NCI-H2029 (cell line): Measurements from ENCODE around the gene RPL35.

ENCODE experiments used
- DNase-seq: peaks from one replicate; lab custom pipeline; 2025; lab: John Stamatoyannopoulos, UW

The RPL35 gene

GRCh38 chr9:124861342-124862229 is at the start of gene RPL35, which contains the start of gene ARPC5L:
RPL35 (minus strand) TSS chr9:124861957; CDS start chr9:124861912, 45 bp downstream.
ARPC5L (plus strand) TSS chr9:124862130; CDS start chr9:124869291, 7,161 bp downstream.
- peak; percentile 88 for DNase-seq

DNA sequence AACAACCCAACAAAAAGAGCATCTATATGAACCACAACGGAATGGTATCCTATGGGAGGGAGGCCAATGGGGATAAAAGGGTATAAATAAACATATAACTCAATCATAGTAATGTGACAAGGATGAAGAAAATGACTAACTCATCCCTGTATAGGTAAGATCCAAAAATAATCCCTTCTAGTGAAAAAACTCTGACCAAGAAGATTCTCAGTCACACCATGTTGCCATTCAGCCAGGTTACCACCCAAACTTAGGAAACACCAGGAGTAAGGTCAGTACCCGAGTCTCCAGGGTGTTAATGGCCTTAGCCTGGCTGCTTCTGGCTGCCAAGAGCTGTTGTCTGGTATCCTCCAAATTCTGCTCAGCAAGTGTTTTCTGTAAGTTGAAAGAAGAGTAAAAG is 46.3 kb upstream of the RPL35 start:
- no peak for DNase-seq

DNA sequence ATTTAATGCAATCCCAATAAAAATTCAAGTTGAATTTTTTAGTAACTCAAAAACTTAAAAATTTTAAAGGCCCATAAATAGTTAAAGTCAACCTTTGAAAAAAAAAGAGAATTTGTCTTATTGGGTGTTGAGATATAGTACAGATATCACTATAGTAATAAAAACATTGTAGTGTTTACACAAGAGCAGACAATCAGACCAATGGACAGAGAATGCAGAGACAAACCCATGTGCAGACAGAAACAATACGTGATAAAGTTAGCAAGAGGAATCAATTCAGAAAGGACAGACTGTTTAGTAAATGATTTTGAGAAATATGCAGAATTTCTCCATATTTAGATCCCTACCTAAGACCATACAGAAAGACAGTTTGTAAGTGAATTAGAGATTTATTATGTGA is 45.2 kb upstream of the RPL35 start:
- DNase-seq, result no peak

GRCh38 chr9:124899845-124900244 is 38.1 kb upstream of the RPL35 start:
- no peak for DNase-seq

- DNase-seq, result no peak
These were observed 36.1 kb upstream of the RPL35 start for GRCh38 chr9:124897570-124898460.

- DNase-seq, result peak; percentile 4
These were observed 33.0 kb upstream of the RPL35 start for GRCh38 chr9:124894741-124895170.

GRCh38 chr9:124894035-124894740 is 32.4 kb upstream of the RPL35 start:
- DNase-seq, result no peak

DNA sequence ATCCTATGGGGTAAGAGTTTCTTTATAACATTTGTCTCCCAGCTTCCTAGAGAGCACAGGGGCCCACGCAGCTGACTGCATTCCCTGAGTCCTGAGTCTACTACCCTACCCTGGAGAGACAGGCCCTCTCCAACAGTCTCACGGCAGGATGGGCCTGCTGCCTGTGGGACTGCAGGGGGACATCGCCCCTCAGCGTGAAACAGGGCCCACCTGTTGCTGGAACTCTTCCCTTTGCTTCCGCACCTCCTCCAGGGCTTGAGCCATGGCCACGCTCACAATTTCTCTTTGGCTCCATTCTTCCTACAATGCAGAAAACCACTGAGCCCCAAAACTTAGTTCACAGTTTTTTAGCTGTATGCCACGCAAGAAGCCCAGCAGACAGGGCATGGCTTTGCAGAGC is 28.4 kb upstream of the RPL35 start:
- DNase-seq, result no peak

DNA sequence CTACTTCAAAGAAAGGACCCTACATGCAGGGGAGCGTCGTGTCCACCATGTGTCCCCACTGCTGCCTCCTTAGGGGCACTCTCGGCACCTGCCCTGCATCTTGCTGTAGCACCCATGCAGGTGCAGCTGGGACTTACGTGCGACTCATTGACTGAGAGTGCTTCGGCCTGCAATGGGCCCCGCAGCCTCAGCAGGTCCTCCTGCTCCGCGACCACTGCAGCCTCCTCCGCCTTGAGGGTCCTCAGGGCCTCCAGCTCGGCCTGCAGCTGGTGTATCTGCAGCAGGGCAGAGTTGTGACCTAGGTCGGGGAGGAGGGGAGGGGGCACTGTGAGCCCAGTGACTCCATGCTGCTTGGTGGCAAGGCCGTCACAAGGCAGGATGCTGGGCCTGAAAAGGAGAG is 27.2 kb upstream of the RPL35 start:
- DNase-seq, result no peak

GRCh38 chr9:124887832-124888231 is 26.1 kb upstream of the RPL35 start:
- DNase-seq, result no peak

- DNase-seq, result no peak
These were observed 25.2 kb upstream of the RPL35 start for GRCh38 chr9:124886866-124887492.

DNA sequence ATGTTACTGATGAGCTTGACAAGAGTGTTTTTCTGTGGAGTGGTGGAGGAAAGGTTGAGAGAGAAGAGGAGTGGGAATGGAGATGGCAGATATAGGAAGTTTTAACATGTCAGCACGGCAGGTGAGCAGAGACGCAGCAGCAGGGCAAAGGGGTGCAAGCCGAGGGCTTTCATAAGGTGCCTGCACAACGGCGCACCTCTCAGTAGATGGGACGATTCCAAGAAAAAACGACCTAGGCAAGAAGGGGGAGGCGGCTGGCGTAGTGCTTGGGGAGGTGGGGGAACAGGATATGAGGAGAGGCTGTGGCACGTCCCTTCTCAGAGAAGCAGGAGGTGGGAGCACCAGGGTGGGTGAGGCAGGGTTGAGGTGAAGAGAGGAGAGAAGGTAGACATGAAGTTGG is 24.7 kb upstream of the RPL35 start:
- DNase-seq, result no peak

DNA sequence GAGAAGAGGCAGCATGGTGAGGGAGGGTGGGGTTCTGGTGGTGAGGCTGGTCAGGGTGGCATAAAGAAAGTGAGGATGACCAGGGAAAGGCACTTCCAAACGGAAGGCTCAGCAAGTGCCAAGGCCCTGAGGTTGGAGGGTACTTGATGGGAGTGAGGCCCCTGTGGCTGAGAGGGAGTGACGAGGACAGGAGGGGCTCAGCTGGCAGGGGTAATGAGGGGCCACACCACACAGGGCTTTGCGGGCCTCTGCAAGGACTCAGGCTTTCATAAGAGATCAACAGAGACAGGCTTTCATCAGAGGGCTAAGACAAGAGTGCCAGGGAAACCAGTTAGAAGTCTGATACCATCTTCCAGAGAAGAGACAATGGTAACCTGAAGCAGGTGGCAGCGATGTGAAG is 23.8 kb upstream of the RPL35 start:
- DNase-seq, result no peak

DNA sequence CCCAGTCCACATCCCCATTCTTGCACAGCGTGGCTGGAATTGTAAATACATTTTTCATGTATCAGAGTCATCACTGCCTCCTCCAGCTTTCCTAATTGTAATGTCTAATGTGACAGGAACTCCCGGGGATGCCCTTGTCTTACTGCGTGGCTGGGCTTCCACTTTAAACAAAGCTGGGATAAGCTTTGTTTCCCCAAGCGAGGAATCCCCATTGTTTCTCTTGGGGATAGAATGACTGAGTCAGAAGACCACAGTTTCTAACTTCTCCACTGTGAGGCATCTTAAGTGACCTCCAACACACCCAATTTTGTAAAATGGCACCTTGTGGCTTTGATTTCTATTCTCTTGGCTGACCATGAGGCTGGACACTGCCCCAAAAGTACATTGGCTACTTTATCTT is 22.6 kb upstream of the RPL35 start:
- no peak for DNase-seq

DNA sequence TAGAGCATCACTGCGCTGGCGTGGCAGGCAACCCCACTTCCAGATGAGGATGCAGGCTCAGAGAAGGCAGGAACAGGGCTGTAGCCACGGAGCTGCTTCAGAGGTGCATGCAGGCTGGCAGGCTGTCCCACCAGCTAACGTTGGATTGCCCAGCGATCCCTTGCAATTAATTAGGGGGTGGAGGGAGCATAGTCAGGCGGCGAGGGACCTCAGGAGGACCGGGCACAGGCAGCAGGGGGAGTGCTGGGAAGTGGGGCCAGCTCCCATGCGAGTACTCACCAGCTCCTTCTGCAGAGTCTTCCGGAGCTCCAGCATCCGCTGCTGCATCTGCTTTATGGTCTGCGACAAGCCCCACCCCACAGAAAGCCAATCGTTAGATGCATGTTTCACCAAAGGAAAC is 20.5 kb upstream of the RPL35 start:
- DNase-seq, result no peak

- DNase-seq, result no peak
These were observed 19.5 kb upstream of the RPL35 start for GRCh38 chr9:124881138-124881743.

GRCh38 chr9:124880501-124880900 is 18.7 kb upstream of the RPL35 start:
- no peak for DNase-seq

- DNase-seq, result no peak
These were observed 17.5 kb upstream of the RPL35 start for GRCh38 chr9:124879226-124879625.

GRCh38 chr9:124878518-124878917 is 16.8 kb upstream of the RPL35 start:
- DNase-seq, result no peak

GRCh38 chr9:124878021-124878420 is 16.3 kb upstream of the RPL35 start:
- DNase-seq, result no peak
